PFSK-1 (cell line): ENCODE data around the gene ISG15.

ENCODE experiments used
- FOXP2 ChIP-seq: optimal IDR thresholded peaks from 2 replicates; pipeline ENCODE3; 2011; ENCODE audit warnings: borderline replicate concordance, control low read depth, inconsistent platforms; ENCODE audit not compliant: insufficient read depth; ENCODE audit errors: extremely low read length, extremely low read depth
- POLR2AphosphoS5 ChIP-seq: IDR thresholded peaks from 2 replicates; pipeline ENCODE4 v1.6.1; 2012; ENCODE audit warnings: low read depth, mild to moderate bottlenecking, control low read depth, low read length, moderate library complexity
- REST ChIP-seq, 2 experiments: IDR thresholded peaks; 2 replicates each; pipeline versions ENCODE4 v1.6.1 to v1.8.0; 2011 to 2012; ENCODE audit warnings: low read depth in 2 of 2, low read length in 2 of 2, control low read depth in 1 of 2, inconsistent platforms in 1 of 2, mild to moderate bottlenecking in 1 of 2, moderate library complexity in 1 of 2; ENCODE audit not compliant: insufficient read depth in 1 of 2
- SIN3A ChIP-seq: IDR thresholded peaks from 2 replicates; pipeline ENCODE4 v1.6.1; 2012; ENCODE audit warnings: mild to moderate bottlenecking, low read length, moderate library complexity, borderline replicate concordance; ENCODE audit not compliant: insufficient read depth
- TAF1 ChIP-seq: IDR thresholded peaks from 2 replicates; pipeline ENCODE4 v1.6.1; 2012; ENCODE audit warnings: low read length, control low read depth, borderline replicate concordance; ENCODE audit not compliant: insufficient read depth

ISG15 gene

GRCh38 chr1:978835-979743, 34.2 kb upstream of the ISG15 start:
- no peak for TF ChIP-seq POLR2AphosphoS5
- TF ChIP-seq TAF1: no peak

GRCh38 chr1:979744-980072, 33.6 kb upstream of the ISG15 start:
- TF ChIP-seq POLR2AphosphoS5 (no peak), FOXP2 (no peak), SIN3A (no peak), TAF1 (no peak), REST (IDR thresholded peaks at IDR 0.05; ENCODE audit: insufficient read depth in 1 of 2, low read depth in 2 of 2, low read length in 2 of 2) (no peak)

GRCh38 chr1:980137-980571, 33.1 kb upstream of the ISG15 start:
- TF ChIP-seq SIN3A (no peak), TAF1 (no peak), REST (IDR thresholded peaks at IDR 0.05; ENCODE audit: insufficient read depth in 1 of 2, low read depth in 2 of 2, low read length in 2 of 2) (no peak), FOXP2 (no peak), POLR2AphosphoS5 (no peak)

GRCh38 chr1:980602-981395, 32.5 kb upstream of the ISG15 start:
- TF ChIP-seq POLR2AphosphoS5 (no peak), TAF1 (no peak), SIN3A (no peak), REST (IDR thresholded peaks at IDR 0.05; ENCODE audit: insufficient read depth in 1 of 2, low read depth in 2 of 2, low read length in 2 of 2) (no peak), FOXP2 (no peak)

- no peak for TF ChIP-seq FOXP2
- no peak for TF ChIP-seq REST (IDR thresholded peaks at IDR 0.05; ENCODE audit: insufficient read depth in 1 of 2, low read depth in 2 of 2, low read length in 2 of 2)
- TF ChIP-seq SIN3A: no peak
- no peak for TF ChIP-seq TAF1
- no peak for TF ChIP-seq POLR2AphosphoS5
Measured at GRCh38 chr1:981491-981954, 31.8 kb upstream of the ISG15 start.
